ENCODE results near the gene PCDHGA4.

GRCh38 chr5:141388661-141389060, 33.8 kb downstream of the PCDHGA4 start:
- TF ChIP-seq, protein P1, sequence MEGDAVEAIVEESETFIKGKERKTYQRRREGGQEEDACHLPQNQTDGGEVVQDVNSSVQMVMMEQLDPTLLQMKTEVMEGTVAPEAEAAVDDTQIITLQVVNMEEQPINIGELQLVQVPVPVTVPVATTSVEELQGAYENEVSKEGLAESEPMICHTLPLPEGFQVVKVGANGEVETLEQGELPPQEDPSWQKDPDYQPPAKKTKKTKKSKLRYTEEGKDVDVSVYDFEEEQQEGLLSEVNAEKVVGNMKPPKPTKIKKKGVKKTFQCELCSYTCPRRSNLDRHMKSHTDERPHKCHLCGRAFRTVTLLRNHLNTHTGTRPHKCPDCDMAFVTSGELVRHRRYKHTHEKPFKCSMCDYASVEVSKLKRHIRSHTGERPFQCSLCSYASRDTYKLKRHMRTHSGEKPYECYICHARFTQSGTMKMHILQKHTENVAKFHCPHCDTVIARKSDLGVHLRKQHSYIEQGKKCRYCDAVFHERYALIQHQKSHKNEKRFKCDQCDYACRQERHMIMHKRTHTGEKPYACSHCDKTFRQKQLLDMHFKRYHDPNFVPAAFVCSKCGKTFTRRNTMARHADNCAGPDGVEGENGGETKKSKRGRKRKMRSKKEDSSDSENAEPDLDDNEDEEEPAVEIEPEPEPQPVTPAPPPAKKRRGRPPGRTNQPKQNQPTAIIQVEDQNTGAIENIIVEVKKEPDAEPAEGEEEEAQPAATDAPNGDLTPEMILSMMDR (IDR thresholded peaks at IDR 0.05 in 4 of 5, conservative IDR thresholded peaks at IDR 0.05 in 1 of 5) = no peak
- TF ChIP-seq POLR2A (IDR thresholded peaks at IDR 0.05) = no peak
